H1 (cell line): ENCODE results near the gene DENND6B. TPM values are rescaled to one million over a fixed set of nuclear protein-coding genes. Genes with fewer than 3 reads are reported as not detected.

Experiments
- CTCF ChIA-PET: fragments of 300-600 bp; sonication (Branson Sonifier 250); formaldehyde crosslinking; loops from one replicate; lab custom pipeline; 2021; ENCODE audit not compliant: partially characterized antibody; lab: Charles Lee
- POLR2A ChIA-PET: fragments of 300-600 bp; sonication (Branson Sonifier 250); formaldehyde crosslinking; loops from one replicate; lab custom pipeline; 2021; ENCODE audit warnings: inconsistent platforms; ENCODE audit not compliant: partially characterized antibody; lab: Charles Lee
- DNase-seq, 2 experiments: peaks; one replicate each; pipeline versions ENCODE4 v3.0.0 to v3.0.0-alpha.2; 2010 to 2022; ENCODE audit warnings: low spot score in 2 of 2, low read depth in 1 of 2, mixed read lengths in 1 of 2
- FAIRE-seq: peaks from 2 replicates; lab custom pipeline; 2011; peaks lifted over from hg19 to GRCh38; lab: Jason Lieb, UNC
- H2AFZ ChIP-seq: 2 replicates; pipeline ENCODE4 v1.8.1; 2012; ENCODE audit warnings: low read length, inconsistent platforms
- H2AK5ac ChIP-seq: 2 replicates; pipeline ENCODE4 v1.6.1; 2013; ENCODE audit warnings: low read depth, low read length
- H2BK120ac ChIP-seq: replicated peaks from 2 replicates; pipeline ENCODE3; 2013; ENCODE audit warnings: low read depth, low read length, inconsistent platforms
- H2BK12ac ChIP-seq: 2 replicates; pipeline ENCODE4 v1.6.1; 2013; ENCODE audit warnings: low read depth, low read length
- H2BK15ac ChIP-seq: 2 replicates; pipeline ENCODE4 v1.6.1; 2013; ENCODE audit warnings: low read length
- H2BK20ac ChIP-seq: 2 replicates; pipeline ENCODE4 v1.6.1; 2013; ENCODE audit warnings: low read length
- H2BK5ac ChIP-seq: 2 replicates; pipeline ENCODE4 v1.6.1; 2013; ENCODE audit warnings: low read depth, low read length
- H3K14ac ChIP-seq: 2 replicates; pipeline ENCODE4 v1.6.1; 2013; ENCODE audit warnings: inconsistent platforms; ENCODE audit not compliant: insufficient read length
- H3K18ac ChIP-seq: 2 replicates; pipeline ENCODE4 v1.6.1; 2013; ENCODE audit warnings: low read length; ENCODE audit errors: extremely low read depth
- H3K23ac ChIP-seq: 2 replicates; pipeline ENCODE4 v1.6.1; 2013; ENCODE audit warnings: inconsistent platforms; ENCODE audit not compliant: insufficient read length
- H3K23me2 ChIP-seq: 2 replicates; pipeline ENCODE4 v1.6.1; 2013; ENCODE audit warnings: low read depth, low read length
- H3K27ac ChIP-seq: 2 replicates; pipeline ENCODE4 v1.6.1; 2011; ENCODE audit warnings: low read depth, low read length, inconsistent platforms
- H3K27me3 ChIP-seq, 4 experiments: replicated peaks in 1 of 4; 1 replicate in 1 of 4; 2 replicates in 3 of 4; pipeline versions ENCODE4 v1.6.1 to v1.8.1; 2011 to 2013; ENCODE audit warnings: low read length in 3 of 4, mild to moderate bottlenecking in 3 of 4, inconsistent platforms in 2 of 4, mixed read lengths in 2 of 4, moderate library complexity in 1 of 4; ENCODE audit not compliant: control insufficient read depth in 3 of 4, insufficient read depth in 3 of 4; ENCODE audit errors: extremely low read depth in 1 of 4
- H3K36me3 ChIP-seq, 4 experiments: 2 replicates each; pipeline versions ENCODE4 v1.6.1 to v1.8.1; 2011 to 2013; ENCODE audit warnings: mild to moderate bottlenecking in 4 of 4, low read length in 3 of 4, moderate library complexity in 2 of 4, control low read depth in 1 of 4, inconsistent platforms in 1 of 4; ENCODE audit not compliant: insufficient read depth in 4 of 4, control insufficient read depth in 2 of 4
- H3K4ac ChIP-seq: replicated peaks from 2 replicates; pipeline ENCODE3; 2013; ENCODE audit warnings: low read length, low read depth, mixed read lengths, inconsistent platforms; ENCODE audit not compliant: insufficient read length
- H3K4me1 ChIP-seq, 4 experiments: replicated peaks in 1 of 4; 1 replicate in 1 of 4; 2 replicates in 3 of 4; pipeline versions ENCODE4 v1.6.1 to v1.8.1; 2011 to 2013; ENCODE audit warnings: low read length in 3 of 4, inconsistent platforms in 2 of 4, mixed read lengths in 1 of 4; ENCODE audit not compliant: insufficient read depth in 4 of 4, control insufficient read depth in 3 of 4
- H3K4me2 ChIP-seq, 2 experiments: 2 replicates each; pipeline versions ENCODE4 v1.6.1 to v1.8.1; 2011 to 2013; ENCODE audit warnings: low read depth in 2 of 2, low read length in 2 of 2, control low read depth in 1 of 2, inconsistent platforms in 1 of 2, mild to moderate bottlenecking in 1 of 2; ENCODE audit not compliant: insufficient read depth in 1 of 2
- H3K4me3 ChIP-seq, 4 experiments: fragments of 200-600, 300-600 bp in 1 of 4; sonication (generic), shearing (Covaris generic), sonication (Bioruptor Twin) in 1 of 4; 2 replicates each; pipeline versions ENCODE4 v1.5.1 to v1.8.1; 2011 to 2016; ENCODE audit warnings: low read length in 4 of 4, low read depth in 3 of 4, control low read depth in 2 of 4, inconsistent platforms in 2 of 4, mild to moderate bottlenecking in 2 of 4, mixed read lengths in 1 of 4, moderate library complexity in 1 of 4; ENCODE audit not compliant: insufficient read depth in 2 of 4; ENCODE audit errors: extremely low read depth in 1 of 4
- H3K56ac ChIP-seq: replicated peaks from 2 replicates; pipeline ENCODE3; 2013; ENCODE audit warnings: low read depth, mild to moderate bottlenecking, mixed read lengths, low read length, inconsistent platforms; ENCODE audit not compliant: insufficient read length
- H3K79me1 ChIP-seq: 2 replicates; pipeline ENCODE4 v1.6.1; 2013; ENCODE audit warnings: low read depth, low read length, control low read depth
- H3K79me2 ChIP-seq, 2 experiments: 2 replicates each; pipeline versions ENCODE4 v1.6.1 to v1.8.1; 2012 to 2013; ENCODE audit warnings: low read length in 2 of 2, mild to moderate bottlenecking in 2 of 2, inconsistent platforms in 1 of 2; ENCODE audit not compliant: insufficient read depth in 2 of 2, control insufficient read depth in 1 of 2
- H3K9ac ChIP-seq, 4 experiments: replicated peaks in 1 of 4; 1 replicate in 1 of 4; 2 replicates in 3 of 4; pipeline versions ENCODE4 v1.6.1 to v1.8.1; 2011 to 2013; ENCODE audit warnings: low read depth in 3 of 4, low read length in 3 of 4, control low read depth in 2 of 4, mild to moderate bottlenecking in 2 of 4, moderate library complexity in 2 of 4, inconsistent platforms in 1 of 4; ENCODE audit errors: extremely low read depth in 1 of 4
- H3K9me3 ChIP-seq, 2 experiments: 2 replicates each; pipeline versions ENCODE4 v1.6.1 to v1.8.1; 2012 to 2013; ENCODE audit warnings: mild to moderate bottlenecking in 2 of 2, moderate library complexity in 2 of 2, control low read depth in 1 of 2, inconsistent platforms in 1 of 2, low read depth in 1 of 2, low read length in 1 of 2, mixed read lengths in 1 of 2; ENCODE audit not compliant: insufficient read depth in 2 of 2
- H4K20me1 ChIP-seq, 2 experiments: replicated peaks in 1 of 2; 2 replicates each; pipeline versions ENCODE3 to v1.8.1; 2011 to 2013; ENCODE audit warnings: inconsistent platforms in 2 of 2, low read length in 2 of 2, mild to moderate bottlenecking in 1 of 2; ENCODE audit not compliant: insufficient read depth in 2 of 2, control insufficient read depth in 1 of 2
- H4K5ac ChIP-seq: 2 replicates; pipeline ENCODE4 v1.6.1; 2013; ENCODE audit warnings: low read length, low read depth, mixed read lengths, inconsistent platforms; ENCODE audit not compliant: insufficient read length
- H4K8ac ChIP-seq: 2 replicates; pipeline ENCODE4 v1.8.0; 2013; ENCODE audit warnings: mild to moderate bottlenecking, moderate library complexity, low read length, inconsistent platforms; ENCODE audit not compliant: insufficient read depth; ENCODE audit errors: extremely low read depth
- H4K91ac ChIP-seq: replicated peaks from 2 replicates; pipeline ENCODE3; 2013; ENCODE audit warnings: low read length, mixed read lengths, inconsistent platforms; ENCODE audit not compliant: insufficient read length
- SAP30 ChIP-seq: fragments of 300-600 bp; sonication (generic); IDR thresholded peaks from 2 replicates; pipeline ENCODE4 v1.7.1; 2012; ENCODE audit warnings: low read length, moderate library complexity, mild to moderate bottlenecking, inconsistent platforms; ENCODE audit not compliant: insufficient read depth, insufficient replicate concordance
- SIX5 ChIP-seq: IDR thresholded peaks from 2 replicates; pipeline ENCODE4 v1.6.1; 2011; ENCODE audit warnings: mild to moderate bottlenecking, low read depth, low read length
- WGBS, 2 experiments: shearing (Covaris generic) in 1 of 2; methylation state at CpG; one replicate each; pipeline versions ENCODE4 v1.1.6 to v1.1.7; 2013 to 2015; ENCODE audit warnings: low lambda C conversion rate in 2 of 2, mixed read lengths in 2 of 2, inconsistent platforms in 1 of 2, low coverage in 1 of 2, missing lambda C conversion rate in 1 of 2; ENCODE audit not compliant: insufficient replicate concordance in 2 of 2, insufficient coverage in 1 of 2, insufficient read length in 1 of 2; ENCODE audit errors: extremely low coverage in 1 of 2, missing lambda C conversion rate in 1 of 2; 5-methylcytosine and 5-hydroxymethylcytosine counted together
- polyA plus RNA-seq, 7 experiments: library from polyadenylated mRNA; depleted of rRNA in 3 of 7; stranded (reverse) in 5 of 7; unstranded in 2 of 7; fragments of >200 nt in 5 of 7; fragments of 200-250 nt in 2 of 7; gene quantifications; 1 replicate in 5 of 7; 2 replicates in 1 of 7; 4 replicates in 1 of 7; pipeline versions ENCODE4 v1.2.1 to v1.2.3, GENCODE V29; 2011 to 2013; ENCODE audit warnings: missing spikeins in 2 of 7, mixed read lengths in 2 of 7
- total RNA-seq: library from RNA; stranded (reverse); fragmentation: NEBNext Ultra II Directional; extraction: Animal tissue kit (Norgen Biotek cat#: 25700); gene quantifications from 2 replicates; pipeline ENCODE4 v1.2.1, GENCODE V29; 2021

Gene DENND6B
- total and polyA plus RNA-seq, 2 of the 8 experiments (the other 6 are each of a cell fraction or from before 2014, with no cell fraction given): 1.1 to 1.9 TPM

DNA sequence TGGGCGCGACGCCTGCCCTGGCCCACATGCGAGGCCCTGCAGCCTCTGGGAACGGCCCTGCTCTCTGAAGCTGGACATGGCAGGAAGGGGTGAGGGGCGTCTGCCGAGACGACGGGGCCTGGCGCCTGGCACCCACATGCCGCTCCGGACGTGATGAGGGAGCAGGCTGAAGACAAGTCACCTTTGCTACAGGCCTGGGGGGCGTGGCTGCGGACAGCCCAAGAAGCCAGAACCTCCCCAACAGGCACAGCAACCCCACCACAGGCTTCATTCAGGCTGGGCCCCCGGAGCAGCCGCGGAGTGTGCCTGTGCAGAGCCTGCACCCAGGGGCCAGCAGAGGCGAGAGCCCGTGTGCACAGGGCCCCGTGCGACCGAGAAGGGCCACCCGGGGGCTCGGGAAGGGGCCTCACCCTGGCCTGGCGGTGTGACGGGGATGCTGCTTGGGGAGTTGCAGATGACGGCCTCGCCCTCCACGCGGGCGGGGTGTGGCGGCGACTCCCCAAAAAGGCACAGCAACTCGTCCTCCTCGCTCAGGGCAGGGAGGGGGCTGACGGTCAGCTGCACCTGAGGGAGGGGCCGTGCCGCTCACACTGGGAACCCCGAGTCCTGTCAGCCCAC is 40.0 kb downstream of the DENND6B start:
- no peak overlapping the region for H3K18ac ChIP-seq
- no peak overlapping the region for H4K8ac ChIP-seq
- no peak overlapping the region for H2BK20ac ChIP-seq
- CTCF ChIA-PET: interaction anchor here (0.6 kb wide), 1 partner anchor 35 kb away, joined by 5 read pairs; no protein-coding TSS in a partner anchor
- FAIRE-seq: no peak
- H2BK120ac ChIP-seq: no peak overlapping the region
- H3K56ac ChIP-seq: no peak overlapping the region
- WGBS, 2 experiments: 94% methylated on average over 29 of the region's 40 CpGs; no CpG with 5 or more reads in 1 of the 2 experiments
- H3K36me3 ChIP-seq: peaks cover 11 to 68% (median 17%) of the 10 kb centered on the region in 4 experiments
- H3K79me2 ChIP-seq: peaks cover 0 to 17% of the 10 kb centered on the region in 2 experiments; a peak in 2 of 4 replicates
- H4K5ac ChIP-seq: no peak overlapping the region
- POLR2A ChIA-PET: interaction anchor here (1.3 kb wide), 1 partner anchor 10 kb away, joined by 3 read pairs; no protein-coding TSS in a partner anchor
- no peak overlapping the region for H3K23ac ChIP-seq
- H4K91ac ChIP-seq: no peak overlapping the region
- no peak overlapping the region for H3K4me2 ChIP-seq
- no peak overlapping the region for H2BK12ac ChIP-seq
- H2AFZ ChIP-seq: no peak overlapping the region
- H3K4ac ChIP-seq: no peak overlapping the region
- no peaks in the 10 kb centered on the region; a peak in 1 of 4 replicates for H3K9me3 ChIP-seq
- no peak overlapping the region for H2BK5ac ChIP-seq
- no peak overlapping the region for H3K14ac ChIP-seq
- H3K27me3 ChIP-seq: no peaks in the 10 kb centered on the region
- H3K27ac ChIP-seq: no peak overlapping the region
- no peaks in the 10 kb centered on the region for H3K23me2 ChIP-seq
- DNase-seq: no peak
- TF ChIP-seq SIX5 (no peak), SAP30 (no peak)
- H3K9ac ChIP-seq: no peak overlapping the region
- H4K20me1 ChIP-seq: peaks cover 4 to 27% of the 10 kb centered on the region in 2 experiments
- no peak overlapping the region for H2AK5ac ChIP-seq
- H2BK15ac ChIP-seq: no peak overlapping the region
- H3K4me3 ChIP-seq: no peak overlapping the region
- H3K79me1 ChIP-seq: peaks cover 11% of the 10 kb centered on the region
- peaks cover 0 to 5% (median 0%) of the 10 kb centered on the region in 4 experiments; a peak in 2 of 7 replicates for H3K4me1 ChIP-seq
